HEK293 (cell line): ENCODE measurements around the gene MRPS18A.

Experiments
- CTCF ChIA-PET: fragments of 350-600 bp; formaldehyde crosslinking; extraction: SDS; loops from one replicate; lab custom pipeline; 2021; ENCODE audit warnings: antibody characterized with exemption; lab: Yijun Ruan, JAX
- POLR2A ChIA-PET: fragments of 300-600 bp; formaldehyde crosslinking; extraction: SDS; loops from one replicate; lab custom pipeline; 2020; ENCODE audit warnings: antibody characterized with exemption, inconsistent platforms; lab: Yijun Ruan, JAX
- H3K27ac ChIP-seq: fragments of 200-500 bp; sonication (Bioruptor generic); 2 replicates; pipeline ENCODE4 v1.5.1; 2014; ENCODE audit warnings: low read depth, low read length, control low read depth, inconsistent platforms; ENCODE audit errors: extremely low read depth
- H3K36me3 ChIP-seq, 2 experiments: fragments of 200-500 bp in 1 of 2; sonication (Bioruptor generic) in 1 of 2; 1 replicate in 1 of 2; 2 replicates in 1 of 2; pipeline ENCODE4 v1.5.1; 2014 to 2017; ENCODE audit warnings: inconsistent platforms in 2 of 2, low read length in 2 of 2; ENCODE audit not compliant: control insufficient read depth in 2 of 2, insufficient read depth in 1 of 2
- H3K4me1 ChIP-seq: fragments of 200-500 bp; sonication (Bioruptor generic); 2 replicates; pipeline ENCODE4 v1.5.1; 2014; ENCODE audit warnings: mild to moderate bottlenecking, low read length, inconsistent platforms; ENCODE audit not compliant: control insufficient read depth, insufficient read depth
- H3K4me3 ChIP-seq: 2 replicates; pipeline ENCODE4 v1.5.1; 2011; ENCODE audit warnings: low read depth, mild to moderate bottlenecking, control low read depth, low read length, moderate library complexity
- H3K9me3 ChIP-seq: fragments of 200-500 bp; sonication (Bioruptor generic); 2 replicates; pipeline ENCODE4 v1.5.1; 2014; ENCODE audit warnings: low read depth, low read length, inconsistent platforms; ENCODE audit not compliant: control insufficient read depth, insufficient read depth
- AEBP2 ChIP-seq: fragments of 450-650 bp; formaldehyde crosslinking; IDR thresholded peaks from 2 replicates; pipeline ENCODE4 v1.5.1; 2016; ENCODE audit warnings: missing biosample characterization, missing genetic modification characterization, borderline replicate concordance
- EGR2 ChIP-seq: fragments of 450-650 bp; formaldehyde crosslinking; IDR thresholded peaks from 2 replicates; pipeline ENCODE4 v1.5.1; 2016; ENCODE audit warnings: low read depth, missing biosample characterization, missing genetic modification characterization
- GLIS1 ChIP-seq: fragments of 450-650 bp; formaldehyde crosslinking; IDR thresholded peaks from 2 replicates; pipeline ENCODE4 v1.5.1; 2016; ENCODE audit warnings: missing biosample characterization, missing genetic modification characterization
- INSM2 ChIP-seq: fragments of 450-650 bp; formaldehyde crosslinking; IDR thresholded peaks from 2 replicates; pipeline ENCODE4 v1.5.1; 2016; ENCODE audit warnings: missing biosample characterization, missing genetic modification characterization
- KLF1 ChIP-seq: fragments of 450-650 bp; formaldehyde crosslinking; IDR thresholded peaks from 2 replicates; pipeline ENCODE4 v1.5.1; 2016; ENCODE audit warnings: missing biosample characterization, missing genetic modification characterization
- PATZ1 ChIP-seq: fragments of 450-650 bp; formaldehyde crosslinking; IDR thresholded peaks from 2 replicates; pipeline ENCODE4 v1.5.1; 2016; ENCODE audit warnings: missing biosample characterization, missing genetic modification characterization
- PRDM1 ChIP-seq: fragments of 450-650 bp; formaldehyde crosslinking; IDR thresholded peaks from 2 replicates; pipeline ENCODE4; 2016; ENCODE audit warnings: missing biosample characterization, missing genetic modification characterization
- YY2 ChIP-seq: fragments of 450-650 bp; formaldehyde crosslinking; IDR thresholded peaks from 2 replicates; pipeline ENCODE4 v1.5.1; 2016; ENCODE audit warnings: missing biosample characterization, missing genetic modification characterization
- ZBTB8A ChIP-seq: fragments of 450-650 bp; formaldehyde crosslinking; IDR thresholded peaks from 2 replicates; pipeline ENCODE4 v1.5.1; 2016; ENCODE audit warnings: missing biosample characterization, missing genetic modification characterization
- ZFHX2 ChIP-seq: fragments of 450-650 bp; formaldehyde crosslinking; conservative IDR thresholded peaks from 2 replicates; pipeline ENCODE4 v1.5.1; 2016; ENCODE audit warnings: missing biosample characterization, missing genetic modification characterization
- ZIC2 ChIP-seq: fragments of 450-650 bp; formaldehyde crosslinking; IDR thresholded peaks from 2 replicates; pipeline ENCODE4 v1.5.1; 2016; ENCODE audit warnings: missing biosample characterization, missing genetic modification characterization
- ZNF335 ChIP-seq: fragments of 450-650 bp; formaldehyde crosslinking; conservative IDR thresholded peaks from 2 replicates; pipeline ENCODE4 v1.5.1; 2016; ENCODE audit warnings: missing biosample characterization, missing genetic modification characterization
- ZNF362 ChIP-seq: fragments of 450-650 bp; formaldehyde crosslinking; IDR thresholded peaks from 2 replicates; pipeline ENCODE4 v1.5.1; 2016; ENCODE audit warnings: missing biosample characterization, missing genetic modification characterization
- ZNF571 ChIP-seq: fragments of 450-650 bp; formaldehyde crosslinking; IDR thresholded peaks from 2 replicates; pipeline ENCODE4 v1.5.0; 2017; ENCODE audit warnings: missing biosample characterization, missing genetic modification characterization
- ZNF585B ChIP-seq: fragments of 450-650 bp; formaldehyde crosslinking; IDR thresholded peaks from 2 replicates; pipeline ENCODE4 v1.5.1; 2016; ENCODE audit warnings: missing biosample characterization, missing genetic modification characterization
- ZNF600 ChIP-seq: fragments of 450-650 bp; formaldehyde crosslinking; IDR thresholded peaks from 2 replicates; pipeline ENCODE4 v1.5.1; 2016; ENCODE audit warnings: missing biosample characterization, missing genetic modification characterization
- ZNF785 ChIP-seq: fragments of 450-650 bp; formaldehyde crosslinking; IDR thresholded peaks from 2 replicates; pipeline ENCODE4 v1.5.1; 2016; ENCODE audit warnings: missing biosample characterization, missing genetic modification characterization
- ZSCAN18 ChIP-seq: fragments of 450-650 bp; formaldehyde crosslinking; IDR thresholded peaks from 2 replicates; pipeline ENCODE4 v1.5.1; 2016; ENCODE audit warnings: missing biosample characterization, missing genetic modification characterization
- ZSCAN4 ChIP-seq: fragments of 450-650 bp; formaldehyde crosslinking; IDR thresholded peaks from 2 replicates; pipeline ENCODE4 v1.5.1; 2017; ENCODE audit warnings: missing biosample characterization, missing genetic modification characterization

MRPS18A gene

GRCh38 chr6:43718387-43719105, 31.0 kb upstream of the MRPS18A start:
- no peaks in the 10 kb centered on the region for H3K36me3 ChIP-seq
- CTCF ChIA-PET, result interaction anchor here (0.9 to 2.4 kb wide), 4 partner anchors 50 to 356 kb away, joined by 3 to 7 read pairs (median 4); partner anchors contain the start of gene VEGFA
- no peaks in the 10 kb centered on the region for H3K9me3 ChIP-seq
- POLR2A ChIA-PET, result no interaction called here
- TF ChIP-seq ZNF585B (tag by site-specific recombination) (peak; percentile 56), ZNF785 (tag by site-specific recombination) (no peak), ZNF600 (no peak), ZFHX2 (tag by site-specific recombination) (peak; percentile 53), INSM2 (tag by site-specific recombination) (no peak), EGR2 (tag by site-specific recombination) (peak; percentile 38; the same call in 1 of the 2 replicates)
- TF ChIP-seq, all 188 proteins: peak for 3
- Histone ChIP-seq H3K4me1 (no peaks in the 10 kb centered on the region), H3K4me3 (no peak overlapping the region), H3K27ac (no peak overlapping the region)

- TF ChIP-seq ZFHX2 (tag by site-specific recombination) (peak; percentile 83; the same call in 1 of the 2 replicates), PATZ1 (tag by site-specific recombination) (no peak), ZIC2 (tag by site-specific recombination) (no peak), EGR2 (tag by site-specific recombination) (peak; percentile 82), KLF1 (tag by site-specific recombination) (peak; percentile 25; the same call in 1 of the 2 replicates)
- CTCF ChIA-PET, result interaction anchor here (1.0 to 2.4 kb wide), 2 partner anchors 52 to 357 kb away, joined by 3 to 7 read pairs; partner anchors contain the start of gene VEGFA
- Histone ChIP-seq H3K36me3 (no peaks in the 10 kb centered on the region), H3K9me3 (no peaks in the 10 kb centered on the region), H3K4me3 (no peak overlapping the region), H3K27ac (no peak overlapping the region), H3K4me1 (no peaks in the 10 kb centered on the region)
- POLR2A ChIA-PET, result no interaction called here
Measured at GRCh38 chr6:43717822-43718221, 30.2 kb upstream of the MRPS18A start.

- Histone ChIP-seq H3K4me1 (no peaks in the 10 kb centered on the region), H3K36me3 (no peaks in the 10 kb centered on the region), H3K4me3 (no peak overlapping the region), H3K27ac (no peak overlapping the region), H3K9me3 (no peaks in the 10 kb centered on the region)
- POLR2A ChIA-PET, result no interaction called here
- CTCF ChIA-PET, result interaction anchor here (1.0 kb wide), 1 partner anchor 357 kb away, joined by 3 read pairs; no protein-coding TSS in a partner anchor
- TF ChIP-seq ZSCAN4 (tag by site-specific recombination) (no peak), YY2 (0 out of 2 replicates have a peak, but pooled peaks have one; percentile 49), ZBTB8A (tag by site-specific recombination) (no peak), ZNF571 (tag by site-specific recombination) (no peak), ZNF362 (no peak), AEBP2 (tag by site-specific recombination) (no peak), GLIS1 (tag by site-specific recombination) (no peak), ZSCAN18 (tag by site-specific recombination) (no peak), ZNF335 (tag by site-specific recombination) (no peak), PRDM1 (tag by site-specific recombination) (no peak)
Measured at GRCh38 chr6:43717389-43717788, 29.8 kb upstream of the MRPS18A start.
